GM12873 (cell line): ENCODE data around the gene CES5A.

Experiments used
- CTCF ChIP-seq: IDR thresholded peaks from 2 replicates; pipeline ENCODE4 v1.5.1; 2012; ENCODE audit warnings: low read depth, mild to moderate bottlenecking, moderate library complexity, low read length, control low read depth; ENCODE audit not compliant: insufficient read depth; ENCODE audit errors: missing control alignments

Gene CES5A, protein sequence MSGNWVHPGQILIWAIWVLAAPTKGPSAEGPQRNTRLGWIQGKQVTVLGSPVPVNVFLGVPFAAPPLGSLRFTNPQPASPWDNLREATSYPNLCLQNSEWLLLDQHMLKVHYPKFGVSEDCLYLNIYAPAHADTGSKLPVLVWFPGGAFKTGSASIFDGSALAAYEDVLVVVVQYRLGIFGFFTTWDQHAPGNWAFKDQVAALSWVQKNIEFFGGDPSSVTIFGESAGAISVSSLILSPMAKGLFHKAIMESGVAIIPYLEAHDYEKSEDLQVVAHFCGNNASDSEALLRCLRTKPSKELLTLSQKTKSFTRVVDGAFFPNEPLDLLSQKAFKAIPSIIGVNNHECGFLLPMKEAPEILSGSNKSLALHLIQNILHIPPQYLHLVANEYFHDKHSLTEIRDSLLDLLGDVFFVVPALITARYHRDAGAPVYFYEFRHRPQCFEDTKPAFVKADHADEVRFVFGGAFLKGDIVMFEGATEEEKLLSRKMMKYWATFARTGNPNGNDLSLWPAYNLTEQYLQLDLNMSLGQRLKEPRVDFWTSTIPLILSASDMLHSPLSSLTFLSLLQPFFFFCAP

GRCh38 chr16:55875273-55875672, at the start of gene CES5A:
Gene CES5A (minus strand): TSS chr16:55875373. CDS start chr16:55875221, 152 bp downstream.
- TF ChIP-seq CTCF = no peak

GRCh38 chr16:55922662-55923061, 47.5 kb upstream of the CES5A start:
- no peak for TF ChIP-seq CTCF

DNA sequence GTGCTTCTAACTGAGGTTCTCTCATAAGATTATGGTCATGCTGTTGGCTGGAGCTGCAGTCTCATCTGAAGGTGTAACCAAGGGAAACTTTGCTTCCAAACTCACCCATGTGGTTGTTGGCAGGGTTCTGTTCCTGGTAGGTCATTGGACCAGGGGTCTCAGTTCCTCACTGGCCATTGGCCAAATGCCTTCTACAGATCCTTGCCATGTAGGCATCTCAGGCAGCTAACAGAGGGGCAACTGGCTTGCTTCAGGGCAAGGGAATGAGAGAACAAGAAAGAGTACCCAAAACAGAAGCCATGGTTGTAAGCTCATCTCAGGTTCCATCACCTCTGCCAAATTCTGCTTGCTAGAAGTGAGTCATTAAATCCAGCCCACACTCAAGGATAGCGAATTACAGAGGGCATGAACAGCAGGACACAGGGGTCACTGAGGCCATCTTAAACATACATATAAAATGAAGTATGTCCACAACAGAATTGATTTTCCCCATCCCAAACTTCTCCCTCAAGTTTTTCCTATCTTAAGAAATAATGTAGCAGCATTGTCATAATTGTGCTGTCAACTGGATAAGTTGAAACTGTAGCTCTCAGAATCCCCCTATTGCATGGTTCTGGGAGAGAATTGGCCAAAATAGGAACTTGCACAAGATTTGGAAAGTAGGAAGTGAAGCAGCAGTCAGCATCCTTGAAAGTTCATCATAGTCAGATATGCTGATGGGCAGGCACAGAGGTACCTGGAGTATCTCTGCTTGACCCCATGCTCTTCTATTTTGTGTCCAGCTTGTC, 42.4 kb upstream of the CES5A start:
- no peak for TF ChIP-seq CTCF

GRCh38 chr16:55915096-55915827, 40.1 kb upstream of the CES5A start:
- TF ChIP-seq CTCF = no peak

- no peak for TF ChIP-seq CTCF
Measured at GRCh38 chr16:55914383-55914782, 39.2 kb upstream of the CES5A start.

DNA sequence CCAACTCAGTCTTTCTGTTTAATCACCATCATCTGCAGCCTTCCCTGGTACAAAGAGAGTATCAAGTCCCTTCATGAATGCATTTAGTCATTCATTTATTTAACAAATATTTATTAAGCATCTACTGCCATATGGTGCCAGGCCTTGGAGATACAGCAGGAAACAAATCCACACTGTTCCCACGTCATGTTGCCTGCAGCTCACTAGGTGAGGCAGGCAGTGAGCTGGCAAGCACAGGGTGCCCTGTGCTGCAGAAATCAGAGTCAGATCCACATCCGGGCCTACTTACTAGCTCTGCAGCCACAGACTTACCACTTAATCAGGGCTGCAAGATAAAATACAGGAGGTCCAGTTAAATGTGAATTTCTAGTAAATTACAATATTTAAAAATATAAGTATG, 38.5 kb upstream of the CES5A start:
- TF ChIP-seq CTCF = no peak
